GM18870 (cell line): ENCODE measurements around the gene SLX4.
"Not testable (repeated sequence)": the region's sequence is repeated elsewhere in the genome, so short reads cannot be mapped to it uniquely, and the experiment has no call there.

ENCODE experiments used
- ATAC-seq: cut with Tn5 transposase; IDR thresholded peaks from one replicate; pipeline ENCODE4 v1.9.1; 2021; ENCODE audit warnings: moderate library complexity; ENCODE audit not compliant: unreplicated experiment

Gene SLX4, protein sequence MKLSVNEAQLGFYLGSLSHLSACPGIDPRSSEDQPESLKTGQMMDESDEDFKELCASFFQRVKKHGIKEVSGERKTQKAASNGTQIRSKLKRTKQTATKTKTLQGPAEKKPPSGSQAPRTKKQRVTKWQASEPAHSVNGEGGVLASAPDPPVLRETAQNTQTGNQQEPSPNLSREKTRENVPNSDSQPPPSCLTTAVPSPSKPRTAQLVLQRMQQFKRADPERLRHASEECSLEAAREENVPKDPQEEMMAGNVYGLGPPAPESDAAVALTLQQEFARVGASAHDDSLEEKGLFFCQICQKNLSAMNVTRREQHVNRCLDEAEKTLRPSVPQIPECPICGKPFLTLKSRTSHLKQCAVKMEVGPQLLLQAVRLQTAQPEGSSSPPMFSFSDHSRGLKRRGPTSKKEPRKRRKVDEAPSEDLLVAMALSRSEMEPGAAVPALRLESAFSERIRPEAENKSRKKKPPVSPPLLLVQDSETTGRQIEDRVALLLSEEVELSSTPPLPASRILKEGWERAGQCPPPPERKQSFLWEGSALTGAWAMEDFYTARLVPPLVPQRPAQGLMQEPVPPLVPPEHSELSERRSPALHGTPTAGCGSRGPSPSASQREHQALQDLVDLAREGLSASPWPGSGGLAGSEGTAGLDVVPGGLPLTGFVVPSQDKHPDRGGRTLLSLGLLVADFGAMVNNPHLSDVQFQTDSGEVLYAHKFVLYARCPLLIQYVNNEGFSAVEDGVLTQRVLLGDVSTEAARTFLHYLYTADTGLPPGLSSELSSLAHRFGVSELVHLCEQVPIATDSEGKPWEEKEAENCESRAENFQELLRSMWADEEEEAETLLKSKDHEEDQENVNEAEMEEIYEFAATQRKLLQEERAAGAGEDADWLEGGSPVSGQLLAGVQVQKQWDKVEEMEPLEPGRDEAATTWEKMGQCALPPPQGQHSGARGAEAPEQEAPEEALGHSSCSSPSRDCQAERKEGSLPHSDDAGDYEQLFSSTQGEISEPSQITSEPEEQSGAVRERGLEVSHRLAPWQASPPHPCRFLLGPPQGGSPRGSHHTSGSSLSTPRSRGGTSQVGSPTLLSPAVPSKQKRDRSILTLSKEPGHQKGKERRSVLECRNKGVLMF (N-terminal part only)

GRCh38 chr16:3611146-3611975 lies at the start of gene SLX4:
SLX4 (minus strand) TSS chr16:3611606; CDS start chr16:3608964, 2,642 bp downstream.
- ATAC-seq: peak; percentile 55

DNA sequence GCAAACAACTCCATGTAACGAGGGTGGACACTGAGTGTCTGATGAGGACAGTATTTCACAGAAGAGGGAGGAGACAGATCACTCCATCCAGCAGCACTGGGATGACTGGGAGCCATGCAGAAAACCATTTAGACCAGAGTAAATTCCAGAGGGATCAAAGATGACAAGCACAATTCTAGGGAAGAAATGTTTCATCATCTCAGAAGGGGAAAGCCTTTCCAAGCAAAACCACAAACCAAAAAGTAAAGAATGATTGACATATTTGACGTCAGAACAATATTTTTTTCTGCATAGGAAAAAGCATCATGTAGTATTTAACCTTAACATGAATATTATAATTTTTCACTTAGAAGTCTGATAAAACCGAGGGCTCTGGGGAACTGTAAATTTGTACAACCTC lies 47.8 kb upstream of the SLX4 start:
- no peak for ATAC-seq

GRCh38 chr16:3656491-3657468 lies 45.4 kb upstream of the SLX4 start:
- ATAC-seq: no peak

DNA sequence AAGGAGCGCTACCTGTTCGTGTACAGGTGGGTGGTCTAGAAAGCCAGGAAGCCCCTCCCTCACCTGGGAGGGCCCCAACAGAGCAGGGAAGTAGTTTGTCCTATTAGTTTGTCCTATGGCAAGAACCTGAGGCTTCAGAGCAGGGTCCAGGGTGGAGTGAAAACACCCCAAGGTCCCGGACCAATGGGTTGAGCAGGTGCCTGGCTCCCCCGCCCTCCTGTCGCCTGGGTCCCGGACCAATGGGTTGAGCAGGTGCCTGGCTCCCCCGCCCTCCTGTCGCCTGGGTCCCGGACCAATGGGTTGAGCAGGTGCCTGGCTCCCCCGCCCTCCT lies 44.7 kb upstream of the SLX4 start:
- not testable (repeated sequence) for ATAC-seq

DNA sequence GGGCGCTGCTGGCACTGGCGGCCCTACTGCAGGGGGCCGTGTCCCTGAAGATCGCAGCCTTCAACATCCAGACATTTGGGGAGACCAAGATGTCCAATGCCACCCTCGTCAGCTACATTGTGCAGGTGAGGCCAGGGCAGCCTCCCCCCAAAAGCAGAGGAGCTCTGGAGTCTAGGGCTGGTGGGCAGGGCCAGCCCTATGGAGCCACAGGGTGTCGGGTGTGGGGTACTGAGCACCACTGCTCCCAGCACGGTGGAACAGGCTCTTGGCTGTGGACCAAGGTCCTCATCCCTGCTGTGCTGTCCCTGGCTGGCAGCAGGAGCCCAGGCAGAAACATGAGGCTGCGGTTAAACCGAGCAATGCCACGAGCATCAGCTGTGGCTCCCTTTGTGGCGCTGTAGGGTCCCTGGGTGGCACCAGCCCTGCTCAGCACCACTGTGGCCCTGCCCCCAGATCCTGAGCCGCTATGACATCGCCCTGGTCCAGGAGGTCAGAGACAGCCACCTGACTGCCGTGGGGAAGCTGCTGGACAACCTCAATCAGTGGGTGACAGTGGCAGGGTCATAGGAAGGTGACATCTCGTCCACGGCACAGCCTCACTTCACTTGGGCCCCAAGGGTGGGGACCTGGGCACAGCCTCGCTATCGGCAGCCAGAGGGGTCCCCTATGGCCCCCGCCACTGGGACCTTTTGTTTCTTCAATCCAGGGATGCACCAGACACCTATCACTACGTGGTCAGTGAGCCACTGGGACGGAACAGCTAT lies 44.2 kb upstream of the SLX4 start:
- no peak for ATAC-seq

GRCh38 chr16:3655030-3655395 lies 43.6 kb upstream of the SLX4 start:
- ATAC-seq: no peak

- ATAC-seq: no peak
These were observed 43.0 kb upstream of the SLX4 start, which contains the start of gene DNASE1 for GRCh38 chr16:3654249-3654991. DNASE1 (plus strand) TSS chr16:3654691; CDS start chr16:3655374, 683 bp downstream.

DNA sequence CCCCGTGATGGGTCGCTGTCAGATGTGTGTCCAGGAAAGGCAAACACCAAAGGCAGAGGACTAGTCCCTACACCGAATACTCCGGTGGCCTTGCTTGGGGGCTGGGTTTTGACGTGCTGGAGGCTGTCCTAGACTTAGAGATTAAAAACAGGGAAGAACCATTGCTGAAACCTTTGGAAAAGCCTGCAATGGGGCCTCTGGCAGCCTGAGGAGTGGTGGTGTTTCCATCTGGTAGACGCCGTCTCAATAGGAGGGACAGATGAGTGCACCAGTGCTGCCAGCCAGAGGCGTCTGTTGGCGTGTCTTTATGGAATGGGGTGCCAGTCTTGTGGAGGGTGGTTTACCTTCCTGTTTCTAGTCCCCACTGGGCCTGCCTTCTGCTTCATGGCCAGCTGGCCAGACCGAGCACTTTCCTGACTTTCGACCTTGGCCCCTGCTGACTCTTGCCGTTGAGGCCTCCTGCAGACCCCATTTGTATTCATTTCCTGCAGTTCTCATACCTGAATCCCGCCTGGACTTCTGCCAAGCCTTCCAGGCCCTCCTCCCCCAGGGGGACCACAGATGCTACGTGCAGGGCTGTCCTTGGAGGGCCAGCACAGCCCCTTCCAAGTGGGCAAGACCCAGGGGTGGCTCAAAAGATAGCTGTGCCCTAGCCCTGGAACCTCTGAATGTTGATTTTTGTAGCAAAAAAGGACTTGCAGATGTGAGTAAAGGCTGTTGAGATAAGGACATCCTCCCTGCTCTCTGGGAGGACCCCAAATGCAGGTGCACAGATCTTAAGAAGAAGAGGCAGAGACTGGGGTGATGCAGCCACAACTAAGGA lies 41.2 kb upstream of the SLX4 start:
- ATAC-seq: no peak

DNA sequence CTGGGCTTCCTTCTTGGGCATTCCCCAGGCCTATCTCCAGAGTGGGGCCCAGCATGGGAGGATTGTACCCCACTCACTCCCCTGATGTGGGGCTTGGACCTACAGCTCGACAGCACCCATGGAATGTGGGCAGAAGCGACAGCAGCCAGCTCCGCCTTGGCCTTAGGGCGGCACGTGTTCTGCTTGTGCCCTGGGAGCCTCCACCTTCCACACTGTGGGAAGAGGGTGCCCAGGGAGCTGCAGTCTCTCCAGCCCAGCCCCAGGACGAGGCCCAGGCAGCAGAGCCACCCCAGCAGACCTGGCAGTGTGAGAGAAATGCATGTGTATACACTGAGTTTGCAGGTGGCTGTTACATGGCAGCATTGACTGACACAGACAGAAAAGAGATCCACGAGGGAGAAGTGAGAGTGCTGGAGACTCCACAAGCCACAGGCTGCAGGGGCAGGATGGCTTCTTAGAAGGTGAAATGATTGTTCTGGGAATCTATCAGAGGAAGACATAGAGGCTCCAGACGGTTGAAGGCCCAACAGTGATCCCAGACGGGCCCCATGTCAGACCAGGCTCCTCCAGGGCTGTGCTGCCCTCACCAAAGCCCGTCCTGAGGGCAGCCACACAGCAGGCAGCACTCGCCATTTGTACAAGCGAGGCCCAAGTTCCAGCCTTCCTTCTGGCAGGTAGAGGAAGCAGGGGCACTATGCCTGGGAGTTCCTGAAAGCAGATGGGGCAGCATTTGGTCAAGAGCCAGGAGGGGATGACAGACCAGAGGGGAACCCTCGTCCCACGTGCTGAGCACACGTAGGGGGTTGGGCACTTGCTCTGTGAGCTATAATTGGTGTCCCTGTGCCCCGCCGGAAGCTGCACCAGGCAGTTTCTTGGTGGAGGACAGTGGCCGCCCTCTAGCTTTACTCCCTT lies 40.3 kb upstream of the SLX4 start:
- ATAC-seq: no peak

DNA sequence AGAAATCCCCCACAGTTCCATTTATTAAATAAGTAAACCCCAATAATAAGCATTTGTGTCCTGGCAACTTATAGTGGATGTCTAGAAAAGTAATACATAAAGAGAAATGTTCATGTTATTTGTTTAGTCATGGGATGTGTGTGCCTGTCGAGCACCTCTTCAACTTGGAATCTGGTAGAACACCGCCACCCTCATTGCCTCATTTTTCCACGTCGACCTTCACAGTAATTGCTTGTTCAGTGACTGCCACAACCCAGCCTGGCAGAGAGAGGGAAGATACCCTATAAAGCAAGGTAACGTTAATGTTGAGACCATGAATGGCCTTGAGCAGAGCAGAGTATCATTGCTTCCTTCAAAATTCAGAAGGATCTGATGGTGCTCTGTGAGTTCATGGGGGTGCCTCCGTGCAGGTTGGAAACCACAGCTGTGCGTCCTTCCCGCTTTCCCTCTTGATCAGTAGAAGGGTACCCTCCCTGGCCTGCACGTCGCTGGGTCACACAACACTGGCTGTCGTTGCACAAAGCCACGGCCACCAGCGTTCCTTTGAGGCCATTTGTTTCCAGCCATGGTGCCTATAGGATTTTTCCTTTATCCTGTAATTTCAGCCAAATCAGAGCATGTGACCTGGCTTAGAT lies 39.3 kb upstream of the SLX4 start:
- no peak for ATAC-seq

DNA sequence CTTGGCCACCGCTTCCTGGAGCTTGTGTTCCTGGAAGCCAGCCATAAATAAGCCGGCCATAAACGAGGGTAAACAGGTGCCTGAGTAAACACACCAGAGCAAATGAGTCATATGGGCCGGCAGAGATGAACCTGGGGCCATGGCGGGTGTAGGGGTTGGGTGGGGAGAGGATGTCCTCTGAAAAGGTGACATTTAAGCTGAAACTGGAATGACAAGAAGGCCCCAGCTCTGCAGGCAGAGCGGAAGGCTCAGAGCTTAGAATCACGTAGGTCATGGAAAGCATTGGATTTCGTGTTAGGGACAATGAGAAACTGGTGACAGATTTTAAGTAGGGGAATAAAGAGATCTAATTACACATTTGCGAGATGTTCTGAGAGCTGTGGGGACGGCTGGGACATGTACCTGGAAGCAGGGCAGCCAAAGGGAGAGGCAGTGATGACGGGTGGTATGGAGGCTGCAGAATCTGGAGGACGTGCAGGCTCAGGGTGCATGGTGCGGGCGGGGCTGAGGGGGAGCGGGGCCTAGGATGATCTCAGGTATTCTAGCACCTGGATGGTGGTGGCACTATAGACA lies 35.0 kb upstream of the SLX4 start:
- ATAC-seq: no peak

- no peak for ATAC-seq
These were observed 34.3 kb upstream of the SLX4 start for GRCh38 chr16:3645504-3646347.

DNA sequence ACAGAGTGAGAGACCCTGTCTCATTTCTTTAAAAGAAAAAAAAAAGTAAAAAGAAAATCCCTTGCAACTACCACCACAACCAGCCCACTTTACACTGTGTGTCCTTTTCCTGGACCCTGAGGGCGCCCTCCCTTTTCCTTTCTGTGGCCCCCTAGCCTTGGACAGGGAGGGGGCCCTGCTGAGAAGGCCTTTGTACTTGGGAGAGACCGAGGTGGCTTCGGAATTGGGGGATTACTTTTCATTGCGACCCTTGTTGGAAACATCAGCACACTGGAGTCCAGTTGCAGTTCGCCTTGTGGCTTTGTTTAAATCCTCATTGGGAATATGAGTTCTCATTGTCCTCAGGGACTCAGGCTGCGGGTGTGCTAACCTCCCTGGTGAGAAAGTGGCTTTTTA lies 33.7 kb upstream of the SLX4 start:
- no peak for ATAC-seq

DNA sequence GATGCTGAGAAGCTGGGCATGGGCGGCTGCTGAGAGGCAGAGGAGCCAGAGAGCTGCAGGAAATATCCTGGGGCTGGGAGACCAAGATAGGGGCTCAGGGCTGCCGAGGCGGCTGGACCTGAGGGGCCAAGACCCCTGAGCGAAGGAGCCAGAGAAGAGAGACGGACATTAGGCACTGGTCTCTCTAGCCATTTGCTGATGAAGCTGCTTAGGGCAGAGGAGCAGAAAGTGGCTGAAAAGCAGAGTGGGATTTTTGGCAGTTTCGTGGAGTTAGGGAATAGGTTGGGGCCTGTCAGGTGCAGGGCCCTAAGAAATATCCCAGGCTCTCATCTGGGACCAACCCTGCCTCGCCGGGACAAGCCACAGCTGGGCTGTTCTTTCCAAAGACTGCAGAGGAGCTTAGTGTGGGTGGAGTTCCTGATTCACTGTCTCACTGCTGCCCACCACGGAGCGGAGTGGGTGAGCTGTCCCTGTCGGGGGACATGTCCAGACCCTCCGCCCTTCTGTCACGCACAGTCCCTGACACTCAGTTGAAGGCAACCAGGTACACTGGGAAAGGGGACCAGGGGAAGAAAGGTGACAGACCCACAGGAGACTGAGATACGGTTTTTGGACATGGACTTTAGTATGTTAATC lies 31.8 kb upstream of the SLX4 start:
- no peak for ATAC-seq
